SK-N-SH (cell line): Measurements from ENCODE around the gene RIPOR2.
"Not testable (repeated sequence)": the region's sequence is repeated elsewhere in the genome, so short reads cannot be mapped to it uniquely, and the experiment has no call there.

Experiments used
- CHD2 ChIP-seq: fragments of 150-350 bp; IDR thresholded peaks from 2 replicates; pipeline ENCODE4 v1.6.1; 2018; ENCODE audit warnings: low read length; ENCODE audit not compliant: partially characterized antibody
- EZH2phosphoT487 ChIP-seq: fragments of 200-600 bp; sonication (generic); IDR thresholded peaks from 2 replicates; pipeline ENCODE4 v1.6.1; 2017; ENCODE audit warnings: low read depth, mixed run types, mild to moderate bottlenecking, antibody characterized with exemption, moderate library complexity, borderline replicate concordance
- POLR2AphosphoS5 ChIP-seq: IDR thresholded peaks from 2 replicates; pipeline ENCODE4 v1.6.1; 2012; ENCODE audit warnings: low read depth, low read length
- RCOR1 ChIP-seq: fragments of 150-350 bp; IDR thresholded peaks from 2 replicates; pipeline ENCODE4 v1.6.1; 2017; ENCODE audit warnings: antibody characterized with exemption, low read length
- REST ChIP-seq: IDR thresholded peaks from 2 replicates; pipeline ENCODE4 v1.6.1; 2012; ENCODE audit warnings: mild to moderate bottlenecking, low read depth, low read length, moderate library complexity
- SMC3 ChIP-seq: IDR thresholded peaks from 2 replicates; pipeline ENCODE4 v1.6.1; 2012; ENCODE audit warnings: low read depth, low read length, improper control_type of control experiment
- TF ChIP-seq, protein P1 (sequence below): fragments of 200-600 bp; sonication (generic); IDR thresholded peaks from 2 replicates; pipeline ENCODE4 v1.6.1; 2017; ENCODE audit warnings: antibody characterized with exemption, mild to moderate bottlenecking, moderate library complexity

GRCh38 chr6:24764833-24765828, 170.6 kb downstream of the RIPOR2 start:
- TF ChIP-seq CHD2, REST, RCOR1, SMC3, EZH2phosphoT487, POLR2AphosphoS5: not testable (repeated sequence)
- TF ChIP-seq, protein P1, sequence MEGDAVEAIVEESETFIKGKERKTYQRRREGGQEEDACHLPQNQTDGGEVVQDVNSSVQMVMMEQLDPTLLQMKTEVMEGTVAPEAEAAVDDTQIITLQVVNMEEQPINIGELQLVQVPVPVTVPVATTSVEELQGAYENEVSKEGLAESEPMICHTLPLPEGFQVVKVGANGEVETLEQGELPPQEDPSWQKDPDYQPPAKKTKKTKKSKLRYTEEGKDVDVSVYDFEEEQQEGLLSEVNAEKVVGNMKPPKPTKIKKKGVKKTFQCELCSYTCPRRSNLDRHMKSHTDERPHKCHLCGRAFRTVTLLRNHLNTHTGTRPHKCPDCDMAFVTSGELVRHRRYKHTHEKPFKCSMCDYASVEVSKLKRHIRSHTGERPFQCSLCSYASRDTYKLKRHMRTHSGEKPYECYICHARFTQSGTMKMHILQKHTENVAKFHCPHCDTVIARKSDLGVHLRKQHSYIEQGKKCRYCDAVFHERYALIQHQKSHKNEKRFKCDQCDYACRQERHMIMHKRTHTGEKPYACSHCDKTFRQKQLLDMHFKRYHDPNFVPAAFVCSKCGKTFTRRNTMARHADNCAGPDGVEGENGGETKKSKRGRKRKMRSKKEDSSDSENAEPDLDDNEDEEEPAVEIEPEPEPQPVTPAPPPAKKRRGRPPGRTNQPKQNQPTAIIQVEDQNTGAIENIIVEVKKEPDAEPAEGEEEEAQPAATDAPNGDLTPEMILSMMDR = not testable (repeated sequence)
